NCI-H1930 (cell line): ENCODE measurements around the gene CPT1A.

Source experiments
- DNase-seq, 2 experiments: peaks; one replicate each; lab custom pipeline; 2025; lab: John Stamatoyannopoulos, UW

Gene CPT1A

DNA sequence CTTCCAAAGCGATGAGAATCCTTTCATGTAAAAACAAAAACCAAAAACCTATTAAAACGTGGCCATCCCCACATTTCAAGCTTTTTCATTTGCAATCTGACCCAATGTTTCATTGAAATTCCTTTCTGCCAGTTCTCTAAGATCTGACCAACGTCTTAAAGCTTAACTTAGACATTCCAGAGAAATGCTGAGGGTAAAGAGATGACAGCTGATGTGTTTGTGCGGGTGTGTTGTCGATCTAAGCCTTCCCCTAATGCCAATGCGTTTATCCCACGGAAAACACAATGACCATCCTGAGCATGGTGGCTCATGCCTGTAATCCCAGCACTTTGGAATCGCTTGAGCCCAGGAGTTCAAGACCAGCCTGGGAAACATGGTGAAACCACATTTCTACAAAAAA, 84.0 kb downstream of the CPT1A start:
- DNase-seq, result no peak

DNA sequence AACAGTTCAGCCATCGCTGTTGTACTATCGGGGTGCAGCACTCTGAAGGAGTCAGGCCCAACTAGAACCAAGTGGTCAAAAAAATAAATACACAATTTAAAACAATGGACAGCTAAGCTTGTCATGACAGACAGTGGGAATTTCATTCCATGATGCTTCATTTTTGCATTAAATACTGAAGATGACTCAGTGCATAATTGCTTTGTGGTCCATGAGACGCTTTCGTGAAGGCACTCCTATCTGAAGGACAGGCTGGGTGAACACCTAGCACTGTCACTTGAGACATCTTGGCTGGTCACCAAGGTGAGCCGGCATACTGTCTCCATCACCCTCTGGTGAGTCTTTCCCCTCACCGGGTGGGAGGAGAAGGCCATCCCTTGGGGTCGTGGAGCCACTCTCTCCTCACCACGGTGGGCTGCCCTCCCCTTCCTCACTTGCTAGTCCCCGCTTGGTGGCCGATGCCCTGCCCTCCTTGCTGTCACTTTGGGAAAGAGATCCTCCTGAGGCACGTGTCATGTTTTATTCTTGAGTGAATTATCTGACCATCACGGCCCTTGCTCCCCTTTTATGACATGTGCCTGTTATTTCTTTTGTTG, 85.4 kb downstream of the CPT1A start:
- no peak for DNase-seq

DNA sequence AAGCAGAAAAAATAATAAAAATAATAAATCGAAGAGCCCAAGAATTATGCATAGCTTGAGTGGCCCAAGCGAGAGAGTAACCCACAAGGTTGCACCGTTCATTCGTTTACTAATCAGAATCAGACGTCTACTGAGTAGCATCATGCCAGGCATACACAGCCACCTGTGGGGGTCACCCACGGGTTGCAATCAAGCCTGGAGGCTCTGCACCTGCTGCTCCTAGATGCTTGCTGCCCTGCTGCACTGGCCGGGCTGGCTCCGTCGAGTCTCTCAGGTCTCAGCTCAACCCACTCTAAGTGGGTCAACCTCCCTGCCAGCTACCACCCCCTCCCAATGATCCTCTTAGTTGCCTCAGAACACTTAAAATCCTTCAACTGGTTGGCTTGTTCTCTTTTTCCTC, 88.4 kb downstream of the CPT1A start:
- DNase-seq, result no peak

DNA sequence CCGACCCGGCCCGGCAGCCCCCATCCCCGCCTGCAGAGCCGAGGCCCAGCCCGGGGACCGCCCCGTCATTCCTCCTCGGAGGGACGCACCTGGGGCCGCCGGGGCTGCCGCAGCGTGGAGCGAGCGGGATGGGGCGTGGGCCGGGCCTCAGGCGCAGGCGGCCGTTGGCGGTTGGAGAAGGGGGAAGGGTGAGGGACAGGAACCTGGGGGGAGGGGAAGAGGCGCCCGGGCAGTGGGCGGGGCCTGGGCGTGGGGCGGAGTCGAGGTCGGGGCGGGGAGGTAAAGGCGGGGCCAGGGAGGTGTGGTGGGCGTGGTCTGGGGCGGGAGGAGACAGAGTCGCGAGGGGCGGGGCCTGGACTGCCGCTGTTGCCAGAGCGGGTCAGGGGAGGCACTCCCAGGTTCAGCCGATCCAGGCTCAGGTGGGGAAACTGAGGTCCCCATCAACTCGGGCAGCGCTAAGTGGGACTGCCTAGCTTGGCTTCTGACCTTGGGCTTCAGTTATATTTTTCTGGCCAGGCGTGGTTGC, 90.3 kb downstream of the CPT1A start, which contains the start of gene TESMIN:
TSS of gene TESMIN (minus strand) at position 190 of the 526 bp plus-strand sequence. CDS start 860 bp downstream, outside the sequence.
- peak; percentile 63 to 73 for DNase-seq

DNA sequence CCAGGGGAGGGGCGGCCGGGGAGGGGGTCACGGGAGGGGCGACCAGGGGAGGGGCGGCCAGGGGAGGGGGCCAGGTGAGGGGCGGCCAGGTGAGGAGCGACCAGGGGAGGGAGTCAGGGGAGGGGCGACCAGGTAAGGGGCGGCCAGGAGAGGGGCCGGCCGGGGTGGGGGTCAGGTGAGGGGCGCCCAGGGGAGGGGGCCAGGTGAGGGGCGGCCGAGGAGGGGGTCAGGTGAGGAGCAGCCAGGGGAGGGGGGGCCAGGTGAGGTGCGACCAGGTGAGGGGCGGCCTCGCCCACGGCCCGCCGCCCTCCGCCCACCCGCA, 90.8 kb downstream of the CPT1A start:
- no peak for DNase-seq

DNA sequence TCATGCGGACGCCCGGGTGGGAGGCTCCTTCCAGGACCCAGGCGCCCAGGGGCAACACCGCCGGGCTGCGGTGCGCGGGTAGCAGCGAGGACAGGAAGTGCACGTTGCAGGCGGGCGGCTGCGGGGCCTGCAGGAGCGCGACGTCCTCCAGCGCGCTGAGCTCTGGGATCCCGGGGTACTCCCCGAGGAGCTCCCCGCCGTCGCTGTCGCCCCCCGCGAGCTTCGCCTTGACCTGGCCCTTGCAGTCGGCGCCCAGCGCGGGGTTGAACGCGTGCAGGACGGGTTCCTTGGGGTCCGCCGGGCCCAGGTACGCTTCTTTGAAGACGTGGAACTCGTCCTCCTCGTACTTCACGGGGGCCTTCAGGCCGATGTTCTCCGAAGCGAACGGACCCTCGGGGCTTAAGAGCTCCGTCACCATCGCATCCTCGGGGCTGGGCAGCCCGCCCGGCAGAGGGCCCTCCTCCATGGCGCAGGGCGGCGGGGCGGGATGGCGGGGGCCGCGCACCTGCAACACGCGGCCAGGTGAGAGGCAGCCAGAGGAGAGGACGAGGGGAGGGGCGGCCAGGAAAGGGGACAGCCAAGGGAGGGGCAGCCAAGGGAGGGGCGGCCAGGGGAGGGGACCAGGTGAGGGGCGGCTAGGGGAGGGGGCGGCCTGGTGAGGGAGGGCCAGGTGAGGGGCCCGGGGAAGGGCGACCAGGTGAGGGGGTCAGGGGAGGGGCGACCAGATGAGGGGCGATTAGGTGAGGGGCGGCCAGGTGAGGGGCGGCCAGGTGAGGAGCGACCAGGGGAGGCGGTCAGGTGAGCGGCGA, 91.3 kb downstream of the CPT1A start:
- DNase-seq, result no peak

DNA sequence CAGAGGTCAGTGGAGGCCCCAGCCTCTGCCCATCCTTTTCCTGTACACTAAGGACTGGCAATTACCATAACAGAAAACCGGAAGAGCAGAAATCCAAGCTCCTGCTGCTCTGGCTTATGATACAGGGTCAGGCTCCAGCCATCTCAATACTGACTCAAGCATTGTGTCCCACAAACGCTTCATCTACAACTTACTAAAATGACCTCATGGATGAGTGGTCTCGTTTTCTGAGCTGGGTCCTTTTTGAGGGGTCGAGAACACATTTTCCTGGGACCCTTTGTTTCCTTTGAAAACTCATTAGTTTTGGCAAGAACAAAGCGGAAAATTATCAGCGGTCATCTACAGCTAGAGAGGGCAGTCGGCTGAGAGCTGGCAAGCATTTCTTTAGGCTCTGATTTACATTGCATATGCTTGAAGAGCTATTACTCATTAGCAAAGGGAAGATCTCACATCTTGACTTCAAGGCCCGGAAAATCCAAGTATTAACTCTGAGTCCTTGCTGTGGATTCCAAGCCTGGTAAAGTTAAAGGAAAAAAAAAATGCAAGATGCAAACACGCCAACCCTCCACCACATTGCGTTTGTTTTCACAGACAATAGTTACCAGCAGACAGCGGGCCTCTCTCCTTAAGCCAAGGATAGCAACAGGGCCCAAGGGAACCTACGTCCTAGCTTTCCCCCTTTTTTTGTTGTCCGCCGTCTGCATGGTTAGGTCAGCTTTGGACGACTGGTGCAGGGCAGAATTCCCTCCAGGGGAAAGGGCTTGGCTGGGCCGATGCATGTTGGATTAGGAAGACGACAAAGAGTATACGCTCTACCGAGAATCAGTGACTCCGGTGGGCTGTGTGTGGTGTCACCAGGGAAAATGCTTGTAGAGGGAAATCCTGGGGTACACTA, 92.2 kb downstream of the CPT1A start:
- no peak for DNase-seq

DNA sequence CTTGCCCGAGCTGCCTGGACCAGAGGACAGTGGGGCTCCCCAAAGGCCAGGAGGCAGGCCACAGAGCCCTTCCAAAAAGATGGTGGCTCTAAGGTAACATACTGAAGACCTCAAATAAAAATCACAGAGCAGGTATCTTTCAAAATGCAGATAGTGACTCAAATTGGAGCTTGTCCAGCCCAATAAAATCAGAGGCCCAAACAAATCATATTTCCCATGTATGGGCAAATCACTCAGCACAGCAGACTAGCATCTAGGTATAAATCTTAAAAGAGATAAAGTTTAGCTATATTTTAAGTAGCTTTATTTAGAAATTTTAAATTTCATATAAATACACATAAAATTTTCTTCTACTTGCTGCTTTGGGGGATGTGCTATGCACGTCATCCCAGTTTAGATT, 93.7 kb downstream of the CPT1A start:
- DNase-seq, result no peak

DNA sequence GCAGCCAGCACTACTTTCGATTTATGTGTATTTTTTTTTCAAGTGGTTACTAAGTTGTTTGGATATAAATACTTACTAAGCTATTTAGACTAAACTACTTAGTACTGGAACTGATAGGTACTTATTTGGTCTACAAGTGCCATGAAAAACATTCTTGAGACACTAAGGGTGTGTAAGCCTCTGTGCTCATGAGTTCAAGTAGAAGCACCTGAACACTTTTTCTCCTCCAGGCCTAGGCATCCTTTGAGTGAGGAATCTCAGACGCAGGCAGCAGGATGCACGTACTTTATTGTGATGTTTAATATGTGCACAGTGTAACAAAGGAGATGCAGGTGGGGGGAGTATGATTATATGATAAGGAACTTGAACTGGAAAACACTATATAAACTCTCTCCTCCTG, 98.2 kb downstream of the CPT1A start:
- DNase-seq, result no peak

DNA sequence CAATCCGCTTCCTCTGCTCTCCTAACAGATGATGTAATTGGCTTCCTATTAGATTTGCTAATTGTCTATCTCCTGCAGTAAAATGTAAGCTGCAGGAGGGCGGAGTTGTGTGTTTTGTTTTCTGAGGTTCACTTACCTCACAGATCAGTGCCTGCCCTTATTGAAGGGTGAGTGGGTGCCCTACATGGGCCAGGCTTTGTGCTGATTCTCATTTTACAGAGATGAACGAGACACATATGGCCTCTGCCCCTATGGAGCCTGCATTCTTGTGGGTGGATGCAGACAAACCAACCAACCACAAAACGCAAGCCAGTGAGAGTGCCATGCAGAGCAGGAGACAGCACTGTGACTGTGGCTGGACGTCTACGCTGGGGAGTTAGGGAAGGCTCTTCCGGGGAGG, 100.3 kb downstream of the CPT1A start:
- no peak for DNase-seq

DNA sequence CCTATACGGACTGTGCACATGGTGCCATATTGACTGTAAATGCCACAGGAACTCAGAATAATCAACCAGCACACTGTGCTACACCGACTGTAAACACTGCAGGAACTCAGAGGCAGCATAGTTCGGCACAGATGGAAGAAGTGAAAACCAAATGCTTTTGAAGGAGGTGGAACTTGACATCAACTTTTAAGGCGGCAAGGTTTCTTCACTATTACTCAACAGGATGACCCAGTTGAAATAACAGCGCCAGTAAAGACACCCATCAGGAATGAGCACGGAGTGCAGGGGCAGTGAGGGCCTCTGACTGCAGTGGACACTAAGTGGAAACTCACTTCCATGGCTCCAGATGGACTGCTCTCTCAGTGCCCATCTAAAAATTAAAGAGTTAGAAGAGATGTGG, 106.1 kb downstream of the CPT1A start:
- no peak for DNase-seq

DNA sequence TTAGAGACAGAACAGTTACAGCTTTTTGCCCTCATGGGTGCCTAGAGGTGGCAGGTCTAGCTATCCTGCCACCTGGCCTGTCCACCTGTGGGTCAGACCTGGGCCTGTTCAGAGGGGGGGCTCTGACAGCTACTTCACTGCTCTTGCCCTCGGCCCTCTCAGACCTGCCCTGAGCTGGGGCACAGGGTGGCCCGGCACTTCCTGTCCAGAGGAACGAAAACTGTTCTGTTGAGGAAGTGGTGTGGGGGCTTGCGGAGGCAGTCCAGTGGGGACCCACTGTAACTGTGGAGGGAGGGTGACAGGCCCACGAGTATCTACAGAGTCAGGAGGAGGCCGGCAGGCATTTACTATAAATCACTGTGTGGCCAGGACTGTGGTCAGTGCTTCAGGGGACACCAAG, 106.6 kb downstream of the CPT1A start:
- no peak for DNase-seq

DNA sequence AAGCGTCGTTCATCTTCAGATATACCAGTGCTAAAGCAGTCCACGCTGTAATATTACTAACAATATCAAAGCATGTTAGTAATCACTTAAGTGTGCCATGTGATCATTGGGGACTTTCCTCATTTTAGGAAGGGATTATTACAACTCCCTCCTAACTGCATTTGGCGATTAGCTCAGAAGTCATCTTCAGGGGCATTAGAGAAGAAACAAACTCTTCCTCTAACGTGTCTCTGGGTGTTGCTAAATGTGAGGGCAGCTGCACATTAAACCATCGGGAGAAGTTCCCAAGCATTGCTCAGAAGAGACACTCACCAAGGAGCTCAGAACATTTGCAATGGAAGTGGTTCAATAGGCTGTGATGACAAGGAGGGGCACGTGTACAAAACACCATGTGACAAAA, 107.6 kb downstream of the CPT1A start:
- no peak for DNase-seq

DNA sequence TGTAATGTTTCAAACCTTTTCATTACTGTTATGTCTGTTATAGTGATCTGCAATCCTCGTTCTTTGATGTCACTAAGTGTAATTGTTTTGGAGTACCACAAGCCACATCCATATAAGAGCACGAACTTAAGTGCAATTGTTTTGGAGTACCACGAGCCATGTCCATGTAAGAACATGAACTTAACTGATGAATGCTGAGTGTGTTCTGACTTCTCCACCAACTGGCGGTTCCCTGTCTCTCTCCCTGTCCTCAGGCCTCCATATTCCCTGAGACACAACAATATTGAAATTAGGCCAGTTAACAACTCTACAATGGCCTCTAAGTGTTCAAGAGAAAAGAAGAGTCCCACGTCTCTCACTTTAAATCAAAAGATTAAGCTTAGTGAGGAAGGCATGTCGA, 113.9 kb downstream of the CPT1A start:
- peak in 1 of 2 experiments; percentile 26 for DNase-seq

DNA sequence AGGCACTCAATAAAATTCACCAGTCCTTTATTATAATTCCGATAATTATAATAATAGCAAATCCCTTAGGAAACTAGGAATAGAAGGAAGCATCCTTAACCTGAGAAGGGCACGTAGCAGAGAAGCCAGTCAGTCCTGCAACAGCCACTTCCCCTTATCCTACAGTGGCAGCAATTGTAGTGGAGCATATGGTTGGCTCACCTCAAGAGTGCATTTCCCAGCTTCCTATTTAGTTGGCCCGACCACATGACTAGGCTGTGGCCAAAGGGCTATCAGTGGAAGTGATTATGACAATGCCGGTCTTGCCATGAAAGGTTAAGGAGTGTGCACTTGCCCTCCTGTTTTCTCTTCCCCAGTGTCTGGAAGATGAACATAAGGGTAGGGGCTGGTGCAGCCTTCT, 117.4 kb downstream of the CPT1A start:
- DNase-seq, result no peak

DNA sequence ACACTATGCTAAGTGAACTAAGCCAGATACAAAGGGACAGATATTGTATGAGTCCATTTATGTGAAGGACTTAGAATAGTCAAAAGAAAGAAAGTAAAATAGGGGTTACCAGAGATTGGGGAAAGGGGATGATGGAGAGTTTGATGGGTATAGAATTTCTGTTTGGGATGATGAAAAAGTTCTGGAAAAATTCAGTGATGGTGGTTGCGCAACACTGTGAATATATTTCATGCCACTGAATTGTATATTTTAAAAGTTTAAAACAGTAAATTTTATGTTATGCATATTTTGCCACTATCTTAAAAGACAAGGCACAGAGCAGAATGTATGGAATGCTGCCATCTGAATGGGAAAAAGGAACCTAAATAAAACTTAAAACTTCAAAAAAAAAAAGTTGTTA, 119.6 kb downstream of the CPT1A start:
- DNase-seq, result no peak

DNA sequence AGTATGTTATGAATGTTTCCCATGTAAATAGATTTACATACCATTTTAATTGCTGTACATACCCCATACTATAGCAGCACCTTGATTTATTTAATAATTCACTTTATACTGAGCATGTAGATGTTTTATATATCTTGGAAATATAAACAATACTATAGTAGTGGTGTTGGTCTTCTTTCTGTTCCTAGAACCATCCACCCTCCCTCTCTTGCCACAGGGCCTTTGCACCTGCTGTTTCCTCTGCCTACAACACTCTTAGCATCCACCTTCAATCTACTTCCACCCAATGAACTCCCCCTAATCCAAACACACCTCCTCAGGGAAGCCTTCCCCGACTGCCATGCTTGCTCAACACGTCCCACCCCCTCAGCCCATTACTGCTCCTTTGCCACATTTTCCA, 120.6 kb downstream of the CPT1A start:
- DNase-seq, result no peak

DNA sequence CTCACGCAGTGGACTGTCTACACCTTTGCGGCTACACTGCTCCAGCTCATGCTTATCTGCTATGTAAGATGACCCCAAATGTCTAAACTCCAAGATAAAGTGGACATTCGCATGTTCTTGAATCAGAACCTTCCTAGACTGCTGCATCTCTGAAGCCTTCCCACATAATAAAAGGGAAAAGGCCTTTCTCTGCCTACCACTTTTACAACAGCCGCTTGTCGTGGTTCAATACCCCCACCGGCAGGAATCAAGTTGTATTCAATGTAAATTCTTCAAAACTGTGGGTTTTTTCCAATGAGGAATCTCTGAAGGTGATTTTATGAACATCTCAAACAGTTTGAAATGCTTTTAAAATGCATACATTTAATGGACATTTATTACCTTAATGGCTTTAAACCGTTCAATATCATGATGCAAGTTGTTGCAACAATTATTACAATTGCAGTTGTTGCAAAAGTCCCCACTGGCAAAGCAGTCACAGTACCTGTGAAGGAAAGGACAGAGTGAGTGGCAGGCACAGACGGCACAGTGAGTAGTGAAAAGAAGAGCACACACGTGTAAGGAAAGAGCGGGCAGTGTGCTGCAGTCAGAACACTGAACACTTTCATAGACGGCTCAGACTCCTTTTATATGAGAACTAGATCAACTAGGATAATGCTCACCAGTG, 126.1 kb downstream of the CPT1A start:
- no peak for DNase-seq

DNA sequence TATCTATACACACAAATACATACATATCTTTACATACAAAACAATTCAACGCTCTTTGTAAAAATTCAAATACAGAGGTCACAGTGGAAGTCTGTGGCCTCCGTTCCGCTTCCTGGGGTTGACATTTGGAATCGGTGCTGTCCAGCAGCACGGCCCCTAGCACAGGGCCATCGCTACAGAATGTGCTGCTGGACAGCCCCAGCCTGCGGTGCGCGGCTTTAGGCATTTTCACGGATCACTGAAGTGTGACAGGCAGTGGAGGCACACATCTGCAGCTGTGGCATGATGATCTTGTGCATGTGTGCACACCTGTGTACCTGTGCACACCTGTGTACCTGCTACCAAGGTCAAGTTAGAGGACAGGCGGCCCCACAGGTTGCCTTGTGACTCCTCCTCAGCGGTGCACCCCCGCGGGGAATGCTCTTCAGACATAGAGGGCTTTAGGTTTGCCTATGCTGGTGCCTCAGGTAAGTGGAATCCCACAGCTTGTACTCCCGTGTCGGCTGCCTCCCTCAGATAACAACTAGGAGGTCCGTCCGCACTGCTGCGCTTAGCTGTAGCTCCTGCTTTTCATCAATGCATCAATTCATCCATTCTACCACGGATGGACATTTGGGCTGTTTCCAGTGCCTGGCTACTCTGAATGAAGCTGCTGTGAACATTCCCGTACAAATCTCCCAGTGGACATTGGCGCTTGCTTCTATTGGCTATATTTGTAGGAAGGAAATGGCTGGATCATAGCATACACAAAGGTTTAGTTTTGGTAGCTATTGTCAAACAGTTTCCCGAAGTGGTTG, 127.5 kb downstream of the CPT1A start:
- no peak for DNase-seq

DNA sequence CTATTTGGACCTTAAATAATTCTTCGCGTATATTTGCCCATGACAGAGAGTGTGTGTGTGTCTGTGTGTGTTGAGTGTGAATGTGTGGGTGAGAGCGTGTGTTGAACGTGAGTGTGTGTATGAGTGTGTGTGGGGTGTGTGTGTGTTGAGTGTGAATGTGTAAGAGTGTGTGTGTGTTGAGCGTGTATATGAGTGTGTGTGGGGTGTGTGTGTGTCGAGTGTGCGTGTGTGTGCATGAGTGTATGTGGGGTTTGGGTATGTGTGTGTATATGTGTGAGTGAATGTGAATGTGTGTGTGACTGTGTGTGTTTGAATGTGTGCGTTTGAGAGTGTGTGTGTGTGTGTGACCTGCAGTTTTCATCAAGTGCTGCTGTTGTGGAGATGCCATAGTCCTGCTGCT, 130.6 kb downstream of the CPT1A start:
- DNase-seq, result no peak

DNA sequence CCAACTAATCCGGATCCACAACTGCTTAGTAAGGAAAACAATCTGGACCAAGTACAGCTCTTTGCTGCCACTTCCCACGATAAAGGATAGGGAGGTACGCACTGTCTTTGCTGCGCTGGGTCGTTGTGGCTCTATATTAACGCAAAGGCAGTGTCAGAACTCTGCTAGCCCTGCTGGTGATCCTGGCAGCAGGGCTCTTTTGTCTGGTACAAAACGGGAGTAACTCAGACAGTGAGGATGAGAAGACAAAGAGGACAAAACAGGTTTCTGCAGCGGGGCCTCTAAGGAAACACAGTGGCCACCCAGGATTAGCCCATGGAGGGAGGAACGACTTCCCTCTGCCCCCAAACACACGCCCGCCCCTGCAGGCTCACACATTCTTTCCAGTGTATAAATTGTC, 131.3 kb downstream of the CPT1A start:
- no peak for DNase-seq
